Adipose tissue (tissue), 3 donors: ENCODE data around the gene BACE1-AS. TPM values are rescaled to one million over a fixed set of nuclear protein-coding genes. Genes with fewer than 3 reads are reported as not detected.

Source experiments
- H3K27ac ChIP-seq: one replicate; pipeline ENCODE4 v1.5.1; 2013; ENCODE audit warnings: low read depth, low read length
- WGBS, 3 donors: extraction: QIAGEN DNeasy Blood & Tissue Kit; methylation state at CpG; one replicate each; pipeline ENCODE4 v1.1.7; 2013; 5-methylcytosine and 5-hydroxymethylcytosine counted together
- polyA plus RNA-seq, 3 donors: library from polyadenylated mRNA; stranded (reverse); fragments of 200-250 nt; gene quantifications; one replicate each; pipeline ENCODE4 v1.2.3, GENCODE V29; 2013
- donor health status: healthy with polysubstance abuse.
- donor health status: Bipolar disorder and iron deficiency.
- donor health status: healthy.

The BACE1-AS gene
- polyA plus RNA-seq, 3 donors, result 2.3 to 2.9 (median 2.6) TPM

DNA sequence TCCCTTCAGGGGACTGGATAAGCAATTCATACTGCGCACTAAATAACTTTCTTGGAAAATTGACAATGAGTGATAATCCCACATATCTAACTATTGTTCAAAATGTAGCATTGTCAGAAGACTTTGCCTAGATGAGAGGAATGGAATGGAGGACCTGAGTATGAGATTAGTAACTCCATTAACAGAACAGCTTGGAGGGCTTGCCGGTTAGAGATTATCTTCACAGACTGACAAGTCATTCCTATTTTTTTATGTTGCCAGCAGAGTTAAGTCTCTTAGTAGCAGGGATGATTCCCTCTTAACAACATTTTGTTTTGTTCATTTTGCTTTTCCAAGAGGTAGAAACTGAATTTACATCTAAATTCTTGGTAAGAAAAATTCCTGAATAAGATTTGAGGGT is 7.1 kb upstream of the BACE1-AS start:
- H3K27ac ChIP-seq, result no peak overlapping the region
- WGBS, 3 donors, result 69 to 100% (median 98%) methylated on average over 2 of the region's 2 CpGs

DNA sequence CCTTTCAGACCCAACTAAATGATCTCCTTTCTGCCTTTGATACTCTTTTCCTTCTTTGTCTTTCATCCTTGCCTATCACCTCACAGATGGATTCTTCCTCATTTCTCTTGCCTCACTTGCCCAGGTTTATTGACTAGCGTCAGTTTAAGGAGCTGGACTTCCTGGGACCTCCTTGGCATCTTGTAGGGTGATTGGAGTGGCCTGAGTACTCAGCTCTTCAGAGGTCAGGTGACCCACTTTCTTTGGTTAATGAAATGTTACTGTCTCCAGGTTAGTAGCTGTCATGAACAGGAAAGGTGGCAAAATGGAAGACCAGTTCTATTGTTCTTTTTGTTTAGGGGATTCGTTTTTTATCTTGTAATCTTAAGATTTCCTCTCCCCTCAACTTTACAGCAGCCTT is 4.6 kb upstream of the BACE1-AS start:
- 49 to 79% (median 74%) methylated on average over 2 of the region's 2 CpGs for WGBS, 3 donors
- H3K27ac ChIP-seq, result no peak overlapping the region

DNA sequence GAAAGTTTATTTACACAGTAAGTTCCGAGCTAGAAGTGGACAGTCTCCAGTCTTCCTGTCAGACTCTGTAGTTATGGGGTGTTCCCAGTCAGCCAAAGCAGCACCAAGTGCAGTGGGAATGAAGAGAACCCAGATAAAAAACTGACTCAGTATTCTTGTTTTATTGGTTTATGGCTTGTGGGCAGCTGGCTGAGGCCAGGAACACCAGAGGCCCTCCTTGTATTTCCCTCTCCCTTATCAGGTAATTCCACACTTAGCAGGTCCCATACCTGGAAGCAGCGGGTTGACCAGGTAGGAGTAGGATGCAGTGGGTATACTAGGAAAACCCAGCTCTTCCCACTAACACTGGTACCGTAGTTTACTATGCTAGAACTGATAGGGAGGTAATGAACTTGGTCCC is 3.5 kb upstream of the BACE1-AS start:
- no peak overlapping the region for H3K27ac ChIP-seq
- WGBS, 3 donors, result 43 to 90% (median 84%) methylated on average over 3 of the region's 3 CpGs

DNA sequence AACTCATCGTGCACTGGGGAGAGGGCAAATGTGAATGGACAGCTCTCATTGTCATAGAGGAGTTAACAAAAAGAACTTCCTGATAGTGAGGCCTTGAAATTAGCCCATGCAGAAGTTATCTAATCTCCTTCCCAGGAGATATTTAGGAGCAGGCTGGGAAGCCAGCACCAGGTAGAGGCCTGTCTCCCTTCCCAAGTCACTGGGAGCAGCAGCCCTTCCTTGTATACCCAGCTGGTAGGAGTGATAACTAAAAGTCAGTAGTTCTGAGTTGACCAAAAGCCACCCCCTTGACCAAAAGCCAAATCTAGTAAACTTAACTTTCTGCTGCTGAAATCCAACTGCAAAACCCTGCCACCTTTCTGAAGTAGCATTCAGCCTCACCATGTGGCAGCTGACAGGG is 1.4 kb upstream of the BACE1-AS start:
- WGBS, 3 donors, result 41 to 97% (median 89%) methylated on average over 1 of the region's 1 CpG
- no peak overlapping the region for H3K27ac ChIP-seq

DNA sequence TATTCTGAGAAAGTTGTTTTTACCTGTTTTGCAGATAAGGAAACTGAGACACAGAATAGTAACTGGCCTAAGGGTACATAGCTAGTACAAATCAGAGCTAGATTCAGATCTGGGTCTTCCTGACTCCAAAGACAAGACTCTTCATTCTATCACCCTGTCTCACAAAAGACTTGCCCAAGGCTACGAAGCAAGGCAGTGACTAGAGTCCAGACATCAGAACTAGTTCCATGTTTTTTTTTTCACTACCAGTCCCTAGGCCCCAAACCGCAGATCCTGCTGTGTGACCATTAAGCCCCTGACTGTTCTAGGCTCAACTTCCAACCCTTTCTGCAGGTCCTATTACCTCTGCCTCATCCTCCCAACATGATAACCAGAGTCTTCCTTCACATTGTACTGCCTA is 1.5 kb downstream of the BACE1-AS start:
- 84 to 97% (median 95%) methylated on average over 2 of the region's 2 CpGs for WGBS, 3 donors
- no peak overlapping the region for H3K27ac ChIP-seq

DNA sequence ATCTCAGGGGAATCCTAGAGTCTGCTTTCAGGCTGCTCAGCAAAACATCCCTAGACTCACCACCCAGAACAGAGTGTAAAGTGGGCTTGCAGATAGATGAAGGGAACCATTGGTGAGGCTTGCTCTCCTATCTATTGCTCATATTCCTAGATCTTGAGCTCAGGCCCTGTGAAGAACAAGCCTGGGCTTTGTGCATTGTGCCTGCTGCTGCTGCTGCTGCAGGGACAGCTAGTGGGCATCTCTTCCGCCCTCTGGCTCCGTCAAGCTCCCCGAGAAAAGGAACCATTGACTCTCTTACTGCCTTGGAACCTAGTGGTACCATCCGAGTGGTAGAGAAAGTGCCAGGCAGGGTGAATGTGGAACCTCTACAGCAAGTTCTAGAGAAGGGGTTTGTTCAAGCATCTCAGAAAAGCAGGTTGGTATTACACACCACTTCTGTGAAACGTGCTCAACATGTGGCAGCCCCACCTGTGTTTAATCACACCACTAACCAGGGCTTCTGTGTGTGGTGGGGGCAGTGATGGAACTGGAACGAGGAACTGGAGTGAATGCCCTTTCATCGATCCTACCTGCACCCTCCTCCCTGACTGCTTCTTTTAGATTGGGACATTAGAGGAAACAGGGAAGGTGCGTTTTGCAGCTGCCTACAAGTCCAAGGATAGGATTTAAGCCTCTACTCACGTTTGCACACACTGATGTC is 4.4 kb downstream of the BACE1-AS start:
- 47 to 88% (median 86%) methylated on average over 9 of the region's 9 CpGs for WGBS, 3 donors
- no peak overlapping the region for H3K27ac ChIP-seq

DNA sequence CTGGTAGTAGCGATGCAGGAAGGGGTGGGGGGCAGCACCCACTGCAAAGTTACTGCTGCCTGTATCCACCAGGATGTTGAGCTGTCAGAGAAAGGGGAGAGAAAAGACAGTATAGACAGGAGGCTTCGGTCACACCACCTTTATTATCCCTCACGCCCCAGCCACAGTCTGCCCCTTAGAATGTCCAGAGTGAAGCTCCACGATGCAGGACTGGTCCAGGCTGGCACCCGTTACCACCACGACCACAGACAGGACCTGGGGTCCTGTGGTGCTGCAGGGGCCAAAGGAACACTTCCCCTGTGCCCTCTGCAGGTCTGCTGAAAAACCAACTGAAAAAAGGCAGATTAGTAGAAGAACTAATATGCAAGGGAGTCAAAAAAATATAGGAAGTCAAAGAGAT is 5.7 kb downstream of the BACE1-AS start:
- WGBS, 3 donors, result 81 to 90% (median 88%) methylated on average over 6 of the region's 6 CpGs
- no peak overlapping the region for H3K27ac ChIP-seq

DNA sequence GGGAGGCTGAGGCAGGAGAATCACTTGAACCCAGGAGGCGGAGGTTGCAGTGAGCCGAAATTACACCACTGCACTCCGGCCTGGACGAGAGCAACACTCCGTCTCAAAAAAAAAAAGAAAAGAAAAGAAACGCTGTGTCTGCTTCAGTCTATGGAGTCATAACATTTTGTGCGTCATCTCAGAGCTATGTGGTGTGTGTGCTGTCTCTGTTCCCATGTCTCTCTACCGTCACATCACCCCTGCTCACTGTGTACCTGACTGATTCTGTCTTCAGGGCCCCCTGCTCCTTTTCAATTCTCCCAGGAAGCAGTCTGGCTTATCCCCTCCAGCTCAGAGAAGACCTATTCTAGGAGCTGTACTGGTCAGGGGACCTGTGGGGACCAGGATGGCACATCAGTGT is 7.0 kb downstream of the BACE1-AS start:
- WGBS, 3 donors, result 67 to 97% (median 90%) methylated on average over 8 of the region's 8 CpGs
- no peak overlapping the region for H3K27ac ChIP-seq

DNA sequence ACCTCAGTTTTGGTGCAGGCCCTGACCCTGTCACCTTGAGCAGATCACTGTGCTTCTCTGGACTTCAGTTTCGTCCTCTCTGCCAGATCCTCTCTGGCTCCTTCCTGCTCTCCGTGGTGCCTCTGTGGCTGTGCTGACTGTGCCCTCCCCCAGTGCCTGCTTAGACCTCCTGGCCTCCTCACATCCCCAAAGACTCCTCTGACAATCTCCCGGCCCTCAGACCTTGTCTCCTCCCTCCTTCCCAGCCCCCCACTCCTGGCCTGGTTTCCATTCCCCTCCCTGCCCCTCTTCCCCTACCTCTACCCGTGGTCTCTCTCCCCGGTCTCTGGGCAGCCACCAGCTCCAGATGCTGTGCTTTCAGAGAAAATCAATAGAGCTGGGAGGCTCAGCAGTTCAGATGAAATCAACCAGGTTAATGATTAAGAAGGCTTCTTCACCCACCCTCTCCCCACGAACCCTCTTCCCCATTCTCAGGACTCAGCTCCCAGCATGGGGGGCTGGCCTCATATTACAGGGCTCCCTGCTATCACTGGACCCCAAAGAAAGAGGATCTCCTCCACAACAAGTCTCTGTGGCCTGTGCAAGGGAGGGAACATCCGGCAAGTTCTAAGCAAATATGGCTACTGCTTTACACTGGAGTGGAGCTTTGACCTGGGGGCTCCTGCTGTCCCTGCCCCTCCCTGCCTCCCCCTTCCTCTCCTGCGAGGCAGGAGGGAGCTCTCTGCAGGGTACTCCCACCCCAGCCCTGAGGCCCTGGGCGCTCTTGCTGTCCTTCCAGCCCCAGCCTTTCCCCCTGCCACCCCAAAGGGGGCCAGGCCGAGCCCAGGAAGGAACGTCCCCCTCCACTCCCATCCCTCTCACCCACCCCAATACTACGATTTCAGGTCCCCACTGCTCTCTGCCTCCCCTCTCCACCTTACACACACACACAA is 8.5 kb downstream of the BACE1-AS start:
- no peak overlapping the region for H3K27ac ChIP-seq
- WGBS, 3 donors, result 21 to 57% (median 57%) methylated on average over 11 to 12 of the region's 12 CpGs

DNA sequence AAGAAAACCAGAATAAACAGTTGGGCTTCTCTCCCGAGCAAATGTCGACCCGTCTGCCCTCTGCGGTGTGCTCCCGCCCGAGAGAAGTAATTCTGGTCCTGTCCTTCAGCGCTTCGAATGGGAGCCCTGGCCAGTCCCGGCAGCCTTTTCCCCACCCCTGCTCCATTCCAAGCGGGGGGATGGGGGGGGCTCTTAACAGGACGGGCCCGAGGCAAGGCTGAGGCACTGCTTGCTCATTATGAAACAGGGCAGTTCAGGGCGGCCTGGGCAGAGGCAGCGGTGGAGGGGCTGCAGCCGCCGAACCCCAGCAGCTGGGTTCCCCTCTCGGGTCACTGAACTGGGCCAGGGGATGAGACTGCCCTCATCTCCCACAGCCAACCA is 9.1 kb downstream of the BACE1-AS start:
- H3K27ac ChIP-seq, result no peak overlapping the region
- WGBS, 3 donors, result 12 to 55% (median 43%) methylated on average over 16 to 17 of the region's 17 CpGs

DNA sequence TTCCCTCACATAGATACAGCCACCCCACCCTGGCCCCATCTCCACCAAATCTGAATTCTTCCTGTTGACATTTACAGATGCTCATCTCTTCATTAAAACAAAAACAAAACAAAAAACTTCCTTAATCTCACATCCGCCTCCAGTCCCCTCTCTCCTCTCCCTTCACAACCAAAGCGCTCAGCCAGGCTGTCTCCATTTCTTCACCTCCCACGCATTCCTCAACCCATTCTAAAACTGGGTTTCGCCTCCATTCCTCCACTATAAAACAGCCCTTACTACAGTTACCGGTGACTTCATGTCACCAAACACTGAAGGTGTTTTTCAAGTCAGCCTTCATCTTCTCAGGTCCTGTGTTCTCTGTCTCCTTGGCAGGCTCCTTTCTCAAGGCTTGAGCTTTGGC is 9.6 kb downstream of the BACE1-AS start:
- no peak overlapping the region for H3K27ac ChIP-seq

DNA sequence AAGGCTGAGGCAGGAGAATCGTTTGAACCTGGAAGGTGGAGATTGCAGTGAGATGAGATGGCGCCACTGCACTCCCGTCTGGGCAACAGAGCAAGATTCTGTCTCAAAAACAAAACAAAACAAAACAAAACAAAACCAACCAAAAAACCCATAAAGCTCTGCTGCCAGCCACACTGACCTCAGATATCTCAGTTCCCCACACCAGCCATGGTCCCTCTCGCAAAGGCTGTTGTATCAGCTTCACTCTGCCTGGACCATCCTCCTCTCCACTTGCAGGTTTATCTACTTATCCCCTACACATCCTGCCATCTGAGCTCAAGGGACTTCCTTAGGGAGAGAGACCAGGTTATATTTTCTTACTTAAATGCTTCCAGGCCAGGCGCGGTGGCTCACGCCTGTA is 11.1 kb downstream of the BACE1-AS start:
- no peak overlapping the region for H3K27ac ChIP-seq
- 71 to 92% (median 83%) methylated on average over 7 of the region's 7 CpGs for WGBS, 3 donors

More for the DNA sequence above, 9.6 kb downstream of the BACE1-AS start:
- WGBS, 3 donors, result 38 to 62% (median 60%) methylated on average over 5 of the region's 5 CpGs

DNA sequence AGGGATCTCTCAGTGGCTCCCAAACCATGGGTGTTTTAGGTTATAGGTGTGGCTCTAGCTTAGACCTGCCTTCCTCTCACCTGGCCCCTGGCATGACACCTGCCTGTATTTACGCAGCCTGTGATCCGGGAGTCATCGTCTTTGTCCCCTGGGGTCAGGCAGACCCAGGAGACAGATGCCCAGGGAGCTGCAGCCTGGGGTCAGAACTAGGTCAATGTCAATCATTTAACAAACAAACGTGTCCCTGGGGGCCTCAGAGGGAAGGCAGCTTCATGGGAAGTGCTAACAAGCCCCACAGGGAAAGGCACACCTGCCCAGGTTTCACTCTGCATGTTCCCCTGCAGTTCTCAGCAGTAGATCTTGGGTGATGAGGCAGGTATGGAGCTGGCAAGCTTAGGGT is 12.0 kb downstream of the BACE1-AS start:
- H3K27ac ChIP-seq, result no peak overlapping the region
- 40 to 77% (median 72%) methylated on average over 4 of the region's 4 CpGs for WGBS, 3 donors

DNA sequence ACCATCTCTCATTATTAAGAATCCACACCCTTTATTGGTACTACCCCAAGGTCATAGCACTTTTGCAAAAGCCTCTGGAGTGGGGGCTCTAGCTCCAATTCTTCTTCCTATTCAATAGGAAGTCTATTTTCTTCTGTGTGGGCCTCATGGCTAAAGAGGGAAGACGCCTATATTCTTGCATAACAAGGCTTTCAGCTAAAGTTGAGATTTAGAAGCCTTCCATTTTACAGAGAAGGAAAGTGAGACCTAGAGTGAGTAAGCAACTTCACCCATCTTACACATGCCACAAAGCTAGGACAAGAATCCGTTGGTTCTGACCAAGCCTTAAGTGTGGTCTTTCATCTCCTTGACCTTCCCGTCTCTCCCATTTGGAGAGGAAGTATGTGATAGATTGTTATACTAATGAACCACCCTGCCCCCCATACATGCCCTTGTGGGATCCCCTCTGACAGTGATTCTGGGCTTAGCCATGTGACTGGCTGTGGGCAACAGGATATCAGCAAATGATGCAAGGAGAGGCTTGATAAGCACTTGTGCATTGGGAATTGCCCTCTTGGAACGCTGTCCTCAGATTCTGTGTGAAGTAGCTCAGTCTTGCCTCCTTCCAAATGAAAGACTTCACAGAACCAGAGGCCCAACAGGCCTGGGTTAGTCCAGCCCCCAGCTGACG is 12.6 kb downstream of the BACE1-AS start:
- no peak overlapping the region for H3K27ac ChIP-seq
- 58 to 84% (median 80%) methylated on average over 5 of the region's 5 CpGs for WGBS, 3 donors

DNA sequence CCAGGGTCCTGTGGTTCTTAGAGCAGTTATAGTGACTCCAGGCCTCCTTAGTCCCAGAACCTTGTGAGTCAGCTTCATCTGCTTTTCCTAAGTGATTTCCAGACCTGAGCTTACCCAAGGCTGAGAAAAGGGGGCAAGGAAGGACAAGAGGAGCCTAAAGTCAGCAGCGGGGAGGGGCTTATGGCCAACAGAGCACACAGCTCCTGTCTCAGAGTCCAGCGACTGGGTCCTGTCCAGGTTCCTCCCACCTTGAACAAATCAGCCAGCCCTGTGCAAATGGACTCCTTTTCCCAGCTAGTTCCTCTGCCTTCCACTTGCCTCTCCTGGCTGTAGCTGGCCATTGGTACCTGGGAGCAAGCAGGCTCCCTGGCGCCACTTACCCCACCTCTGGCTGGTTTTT is 14.0 kb downstream of the BACE1-AS start:
- WGBS, 3 donors, result 51 to 97% (median 95%) methylated on average over 3 of the region's 3 CpGs
- H3K27ac ChIP-seq, result no peak overlapping the region

DNA sequence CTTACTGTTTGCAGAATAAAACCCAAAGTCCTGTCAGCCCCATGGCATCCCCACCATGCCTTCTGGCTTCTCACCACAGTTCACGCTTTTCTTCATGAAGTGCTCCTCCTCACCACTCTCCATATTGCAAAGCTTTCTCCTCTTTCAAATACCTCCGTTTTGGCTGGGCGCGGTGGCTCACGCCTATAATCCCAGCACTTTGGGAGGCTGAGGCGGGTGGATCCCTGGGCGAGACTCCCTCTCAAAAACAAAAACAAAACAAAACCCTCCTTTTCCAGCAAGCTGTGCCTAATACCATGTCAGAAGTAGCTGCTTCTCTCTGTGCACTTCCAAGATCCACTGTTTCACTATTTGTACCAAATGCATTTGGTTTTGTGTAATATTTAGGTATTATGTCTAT is 18.2 kb downstream of the BACE1-AS start:
- H3K27ac ChIP-seq, result no peak overlapping the region
- 80 to 98% (median 95%) methylated on average over 7 of the region's 7 CpGs for WGBS, 3 donors

DNA sequence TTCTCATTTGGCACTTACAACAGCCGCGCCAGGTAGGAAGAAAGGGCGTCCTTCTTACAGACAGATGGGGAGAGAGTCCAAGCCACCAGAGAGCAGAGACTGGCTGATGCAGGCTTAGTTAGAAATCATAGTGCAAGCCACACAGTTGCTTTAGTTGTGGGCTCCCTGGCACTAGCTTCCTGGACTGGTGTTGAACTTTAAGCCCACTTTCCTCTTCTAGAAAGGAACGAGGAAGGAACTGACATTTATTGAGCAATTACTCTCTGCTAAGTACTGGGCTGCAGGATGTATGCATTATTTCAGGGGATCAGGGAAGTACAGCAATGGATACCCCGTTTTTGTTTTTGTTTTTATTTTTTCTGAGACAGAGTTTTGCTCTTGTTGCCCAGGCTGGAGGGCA is 21.9 kb downstream of the BACE1-AS start:
- H3K27ac ChIP-seq, result no peak overlapping the region
- WGBS, 3 donors, result 29 to 66% (median 57%) methylated on average over 5 of the region's 5 CpGs

DNA sequence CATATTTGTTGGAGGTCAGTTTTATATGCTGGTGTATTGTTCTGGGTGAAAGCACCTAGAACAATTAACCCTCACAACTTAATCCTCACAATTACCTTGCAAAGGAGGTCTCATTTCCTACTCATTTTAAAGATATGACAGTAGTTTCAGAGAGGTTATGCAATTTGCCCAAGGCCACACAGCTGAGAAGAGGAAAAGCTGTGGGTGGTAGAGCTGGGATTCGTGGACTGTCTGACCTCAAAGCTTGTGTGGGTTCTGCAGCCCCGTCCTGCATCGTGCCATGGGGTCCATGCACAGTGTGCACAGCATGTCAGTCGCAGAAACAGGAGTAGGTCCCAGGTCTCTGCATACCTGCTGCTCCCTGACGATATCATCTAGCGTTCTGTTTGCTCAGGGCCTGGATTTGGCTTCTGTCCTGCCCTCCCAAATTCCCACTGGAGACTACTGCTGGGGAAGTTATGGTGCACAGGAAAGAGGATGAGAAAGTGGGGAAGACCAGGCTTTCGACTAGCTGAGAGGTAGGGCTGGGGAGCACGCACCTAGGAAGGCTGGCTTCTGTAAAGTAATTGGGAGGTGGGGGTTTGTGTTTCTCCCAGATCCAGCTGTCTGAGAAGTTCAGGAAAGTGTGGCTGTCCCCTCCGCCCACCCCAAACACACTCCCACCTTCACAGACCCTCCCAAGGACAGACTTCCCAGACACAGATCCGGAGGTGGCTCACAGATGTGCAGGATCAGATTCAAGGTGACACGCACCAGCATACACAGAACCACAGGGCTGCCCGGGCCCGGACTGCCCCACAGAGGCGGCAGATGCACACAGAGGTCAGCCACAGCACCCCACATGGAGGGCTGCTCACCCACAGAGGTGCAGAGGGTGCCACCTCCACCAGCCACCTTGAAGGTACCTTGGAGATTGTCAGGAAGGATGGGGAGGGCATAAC is 23.0 kb downstream of the BACE1-AS start:
- no peak overlapping the region for H3K27ac ChIP-seq
- 27 to 73% (median 71%) methylated on average over 14 of the region's 14 CpGs for WGBS, 3 donors
